ENCODE results near the gene ST8SIA6.

GRCh38 chr10:17455015-17455520 is 673 bp upstream of the ST8SIA6 start:
- TF ChIP-seq CTCF (IDR thresholded peaks at IDR 0.05) = no peak
- no peak for TF ChIP-seq EZH2 (IDR thresholded peaks at IDR 0.05)
- TF ChIP-seq EZH2phosphoT487 (IDR thresholded peaks at IDR 0.05) = no peak
